ENCODE results near the gene INIP.

Gene INIP

DNA sequence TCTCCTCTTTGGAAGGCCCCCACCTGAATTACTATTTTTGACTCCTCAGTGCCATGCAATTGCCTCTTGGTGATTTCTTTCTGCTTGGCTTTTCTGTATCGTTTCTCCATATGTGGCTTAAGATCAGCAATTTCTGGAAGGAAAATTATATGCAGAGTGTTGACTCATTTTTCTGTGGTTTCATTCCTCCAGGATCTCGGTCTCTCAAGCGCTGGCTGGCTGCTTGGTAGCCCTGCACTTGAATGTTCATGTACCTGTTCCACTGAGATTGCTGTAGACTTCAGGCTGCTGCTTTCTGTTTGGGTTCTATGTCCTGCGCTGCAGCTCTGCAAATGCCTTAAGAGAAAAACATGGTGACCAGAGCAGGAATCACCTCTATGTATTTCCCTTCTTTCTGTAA is 77.6 kb downstream of the INIP start:
- Histone ChIP-seq H3K36me3 (ENCODE audit: low read depth) (no peaks in the 10 kb centered on the region), H3K9me3 (ENCODE audit: severe bottlenecking) (no peaks in the 10 kb centered on the region), H3K4me1 (ENCODE audit: insufficient read depth, poor library complexity, severe bottlenecking) (peaks cover 8% of the 10 kb centered on the region), H3K27me3 (ENCODE audit: insufficient read depth, poor library complexity, severe bottlenecking) (no peaks in the 10 kb centered on the region), H3K4me3 (ENCODE audit: severe bottlenecking) (no peak overlapping the region), H3K27ac (ENCODE audit: poor library complexity, severe bottlenecking) (no peak overlapping the region)
- ATAC-seq (ENCODE audit: low read depth) (no peak), DNase-seq (ENCODE audit: low spot score) (no peak)
- TF ChIP-seq CTCF (IDR thresholded peaks at IDR 0.05; ENCODE audit: poor library complexity, severe bottlenecking), result no peak

All from RWPE2 (cell line).